NCI-H2029 (cell line): ENCODE data around the gene DAAM1.
A peak's percentile ranks its signal among the peaks of the same experiment; 100 is the strongest.

Source experiments
- DNase-seq: peaks from one replicate; lab custom pipeline; 2025; lab: John Stamatoyannopoulos, UW

Gene DAAM1

GRCh38 chr14:59341858-59342477, 153.5 kb downstream of the DAAM1 start:
- DNase-seq: no peak

GRCh38 chr14:59342516-59343484, 154.3 kb downstream of the DAAM1 start:
- DNase-seq: no peak

GRCh38 chr14:59343585-59343984, 155.1 kb downstream of the DAAM1 start:
- DNase-seq: peak; percentile 74

GRCh38 chr14:59344016-59344415, 155.5 kb downstream of the DAAM1 start:
- no peak for DNase-seq

GRCh38 chr14:59344691-59345455, 156.4 kb downstream of the DAAM1 start:
- DNase-seq: no peak

GRCh38 chr14:59346329-59346728, 157.9 kb downstream of the DAAM1 start:
- no peak for DNase-seq

- DNase-seq: no peak
Observed at GRCh38 chr14:59346796-59347510, 158.5 kb downstream of the DAAM1 start.

GRCh38 chr14:59347511-59347900, 159.0 kb downstream of the DAAM1 start:
- DNase-seq: no peak

GRCh38 chr14:59347915-59348314, 159.4 kb downstream of the DAAM1 start:
- no peak for DNase-seq

- no peak for DNase-seq
Observed at GRCh38 chr14:59349258-59349701, 160.8 kb downstream of the DAAM1 start.

GRCh38 chr14:59352961-59353360, 164.5 kb downstream of the DAAM1 start:
- no peak for DNase-seq

- DNase-seq: no peak
Observed at GRCh38 chr14:59354666-59355065, 166.2 kb downstream of the DAAM1 start.

GRCh38 chr14:59355091-59355490, 166.6 kb downstream of the DAAM1 start:
- DNase-seq: no peak

- peak; percentile 93 for DNase-seq
Observed at GRCh38 chr14:59356312-59356711, 167.8 kb downstream of the DAAM1 start.

- no peak for DNase-seq
Observed at GRCh38 chr14:59356767-59357166, 168.3 kb downstream of the DAAM1 start.

GRCh38 chr14:59358102-59358501, 169.6 kb downstream of the DAAM1 start:
- peak; percentile 37 for DNase-seq

- no peak for DNase-seq
Observed at GRCh38 chr14:59358784-59359183, 170.3 kb downstream of the DAAM1 start.

- DNase-seq: peak; percentile 16
Observed at GRCh38 chr14:59359431-59360124, 171.1 kb downstream of the DAAM1 start.

GRCh38 chr14:59360233-59360632, 171.8 kb downstream of the DAAM1 start:
- DNase-seq: no peak

- DNase-seq: peak; percentile 99
Observed at GRCh38 chr14:59360923-59361794, 172.7 kb downstream of the DAAM1 start.
